Endothelial cell of umbilical vein (primary cell): ENCODE data around the gene CGB8. TPM values are rescaled to one million over a fixed set of nuclear protein-coding genes. Genes with fewer than 3 reads are reported as not detected.
"Not testable (repeated sequence)": the region's sequence is repeated elsewhere in the genome, so short reads cannot be mapped to it uniquely, and the experiment has no call there.

Experiments
- BruUV-seq: library from RNA; stranded (reverse); fragments of 400-500 nt; replicated peaks from 2 replicates; lab custom pipeline; 2021; lab: Mats Ljungman, UMichigan
- CTCF ChIA-PET: fragments of 300-600, 350-600 bp; sonication (Branson Sonifier 250); formaldehyde crosslinking; loops from one replicate; lab custom pipeline; 2021; ENCODE audit warnings: antibody characterized with exemption, inconsistent platforms; lab: Charles Lee
- POLR2A ChIA-PET: fragments of 300-600, 350-600 bp; sonication (Branson Sonifier 250); formaldehyde crosslinking; loops from one replicate; lab custom pipeline; 2021; ENCODE audit warnings: antibody characterized with exemption, inconsistent platforms; lab: Charles Lee
- DNase-seq: peaks from one replicate; pipeline ENCODE4 v3.0.0-alpha.2; 2011; ENCODE audit warnings: low read depth, low spot score
- FAIRE-seq: peaks from 2 replicates; lab custom pipeline; 2011; peaks lifted over from hg19 to GRCh38; lab: Jason Lieb, UNC
- H2AFZ ChIP-seq: 2 replicates; pipeline ENCODE4 v1.6.0; 2012; ENCODE audit warnings: low read depth, low read length, control low read depth, inconsistent platforms
- H3K27ac ChIP-seq: 2 replicates; pipeline ENCODE4 v1.5.1; 2011; ENCODE audit warnings: low read depth, mild to moderate bottlenecking, control low read depth, low read length, moderate library complexity; ENCODE audit not compliant: insufficient read depth
- H3K27me3 ChIP-seq, 2 experiments: 2 replicates each; pipeline versions ENCODE4 v1.6.0 to v1.6.1; 2011; ENCODE audit warnings: low read length in 2 of 2, mixed read lengths in 1 of 2; ENCODE audit not compliant: control insufficient read depth in 2 of 2, insufficient read depth in 2 of 2
- H3K36me3 ChIP-seq, 2 experiments: 2 replicates in 1 of 2; 3 replicates in 1 of 2; pipeline ENCODE4 v1.5.1; 2011; ENCODE audit warnings: low read length in 2 of 2, mild to moderate bottlenecking in 1 of 2, moderate library complexity in 1 of 2; ENCODE audit not compliant: control insufficient read depth in 2 of 2, insufficient read depth in 2 of 2; ENCODE audit errors: extremely low read depth in 1 of 2
- H3K4me1 ChIP-seq: 3 replicates; pipeline ENCODE4 v1.5.1; 2011; ENCODE audit warnings: mild to moderate bottlenecking, low read length; ENCODE audit not compliant: control insufficient read depth, insufficient read depth; ENCODE audit errors: extremely low read depth
- H3K4me2 ChIP-seq: 2 replicates; pipeline ENCODE4 v1.6.1; 2011; ENCODE audit warnings: low read length, control low read depth, mixed read lengths; ENCODE audit not compliant: insufficient read depth
- H3K4me3 ChIP-seq, 3 experiments: fragments of 200-600 bp in 1 of 3; sonication (generic), shearing (Covaris generic) in 1 of 3; replicated peaks in 1 of 3; 2 replicates each; pipeline ENCODE4 v1.5.1; 2011 to 2016; ENCODE audit warnings: control low read depth in 3 of 3, low read length in 3 of 3, mild to moderate bottlenecking in 2 of 3, inconsistent platforms in 1 of 3, low read depth in 1 of 3, moderate library complexity in 1 of 3; ENCODE audit not compliant: insufficient read depth in 1 of 3
- H3K79me2 ChIP-seq: 2 replicates; pipeline ENCODE4 v1.6.0; 2012; ENCODE audit warnings: low read length, inconsistent platforms; ENCODE audit not compliant: control insufficient read depth, insufficient read depth
- H3K9ac ChIP-seq: replicated peaks from 2 replicates; pipeline ENCODE3; 2011; ENCODE audit warnings: low read length, control low read depth; ENCODE audit not compliant: insufficient read depth; ENCODE audit errors: extremely low read depth
- H3K9me1 ChIP-seq: replicated peaks from 3 replicates; pipeline ENCODE4 v1.6.0; 2011; ENCODE audit warnings: mild to moderate bottlenecking, low read length; ENCODE audit not compliant: control insufficient read depth, insufficient read depth; ENCODE audit errors: extremely low read depth
- H3K9me3 ChIP-seq: replicated peaks from 2 replicates; pipeline ENCODE4 v1.5.1; 2012; ENCODE audit warnings: low read length, inconsistent platforms; ENCODE audit not compliant: control insufficient read depth, insufficient read depth
- H4K20me1 ChIP-seq: replicated peaks from 2 replicates; pipeline ENCODE3; 2011; ENCODE audit warnings: mild to moderate bottlenecking, low read length; ENCODE audit not compliant: control insufficient read depth, insufficient read depth; ENCODE audit errors: extremely low read depth
- dilution Hi-C: fragments of 300-500 bp; cut with MboI; formaldehyde crosslinking; loops from one replicate; pipeline ENCODE4 v1.15.0; 2019; ENCODE audit warnings: low sequenced_read_pairs; ENCODE audit not compliant: extremely low pct_ligation_motif_present
- intact Hi-C: fragments of 100-400 bp; cut with micrococcal nuclease; formaldehyde crosslinking; loops from one replicate; pipeline ENCODE4 v1.10.0; 2022
- polyA plus RNA-seq, 4 experiments: library from polyadenylated mRNA; depleted of rRNA in 3 of 4; stranded (reverse) in 3 of 4; unstranded in 1 of 4; fragments of >200 nt; gene quantifications; 2 replicates each; pipeline versions ENCODE4 v1.2.1 to v1.2.3, GENCODE V29; 2011 to 2012; ENCODE audit warnings: missing spikeins in 1 of 4
- total RNA-seq: library from RNA; stranded (reverse); gene quantifications from 2 replicates; pipeline ENCODE4 v1.2.3, GENCODE V29; 2021

CGB8 gene
- total and polyA plus RNA-seq, 2 donors (not counting 3 experiments of a cell fraction or from before 2014, with no cell fraction given) = not detected

DNA sequence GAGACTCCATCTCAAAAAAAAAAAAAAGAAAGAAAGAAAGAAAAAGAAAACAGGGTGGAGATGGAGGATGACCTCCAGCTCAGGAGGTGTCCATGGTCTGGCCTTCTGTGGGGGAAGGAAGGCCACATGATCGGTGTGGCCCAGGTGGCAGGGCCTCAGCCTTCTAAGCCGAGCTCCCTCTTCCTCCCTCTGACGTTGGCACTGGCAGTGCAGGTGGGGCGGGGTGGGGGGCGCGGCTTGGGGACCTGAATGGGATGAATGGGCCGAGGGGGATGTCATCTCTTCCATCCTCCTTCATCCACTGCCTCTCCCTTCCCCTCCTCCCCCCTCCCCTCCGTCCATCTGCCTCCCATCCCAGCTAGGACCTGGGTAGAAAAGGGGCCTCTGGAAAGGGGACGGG, 9.2 kb downstream of the CGB8 start:
- H3K4me1 ChIP-seq = not testable (repeated sequence)

DNA sequence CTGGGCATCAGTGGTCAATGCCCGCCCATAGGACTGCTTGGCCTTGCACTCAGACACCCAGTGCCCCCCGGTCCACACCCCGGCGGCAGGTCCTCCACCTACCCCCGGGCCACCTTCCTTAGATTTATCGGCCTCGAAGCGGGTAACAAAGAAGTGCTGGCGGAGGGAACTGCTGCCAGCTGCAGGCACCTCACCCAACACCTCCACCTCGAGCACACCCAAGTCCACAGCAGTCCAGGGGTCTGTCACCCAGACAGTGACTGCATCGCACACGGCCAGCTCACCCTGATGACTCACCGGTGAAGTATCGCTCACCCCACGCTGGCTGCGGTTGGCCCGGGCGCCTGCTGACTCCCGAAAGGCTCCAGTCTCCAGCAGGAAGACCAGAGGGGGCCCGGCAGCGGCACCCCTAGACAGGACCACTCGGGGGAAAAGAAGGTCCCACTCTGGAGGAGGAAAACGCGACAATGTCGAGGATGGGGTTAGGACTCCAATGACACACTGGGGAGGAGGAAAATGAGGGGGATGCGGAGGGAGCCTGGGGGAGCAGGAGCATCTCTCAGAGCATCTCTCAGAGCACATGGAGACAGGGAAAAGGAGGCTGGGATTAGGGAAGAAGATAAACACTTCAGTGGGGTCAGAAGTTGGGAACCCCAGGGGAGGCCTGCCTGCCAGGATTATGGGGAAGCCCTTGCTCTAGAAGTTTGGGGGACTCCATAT, 10.2 kb downstream of the CGB8 start:
- dilution Hi-C loops, H3K27me3 ChIP-seq, H3K27ac ChIP-seq, POLR2A ChIA-PET, BruUV-seq, H3K9me1 ChIP-seq, H3K4me3 ChIP-seq, H4K20me1 ChIP-seq, FAIRE-seq, H3K79me2 ChIP-seq, CTCF ChIA-PET, intact Hi-C loops, H3K4me1 ChIP-seq, H3K9ac ChIP-seq, DNase-seq, H2AFZ ChIP-seq, H3K36me3 ChIP-seq, H3K4me2 ChIP-seq, H3K9me3 ChIP-seq: not testable (repeated sequence)

More for the DNA sequence above, 9.2 kb downstream of the CGB8 start:
- H2AFZ ChIP-seq, DNase-seq, H3K27me3 ChIP-seq, FAIRE-seq, dilution Hi-C loops, H3K4me2 ChIP-seq, H3K27ac ChIP-seq, POLR2A ChIA-PET, H4K20me1 ChIP-seq, intact Hi-C loops, BruUV-seq, H3K9me1 ChIP-seq, H3K79me2 ChIP-seq, H3K36me3 ChIP-seq, H3K4me3 ChIP-seq, H3K9me3 ChIP-seq, H3K9ac ChIP-seq: not testable (repeated sequence)
- CTCF ChIA-PET = interaction anchor here (0.9 kb wide), 1 partner anchor 42 kb away, joined by 3 read pairs; no protein-coding TSS in a partner anchor

DNA sequence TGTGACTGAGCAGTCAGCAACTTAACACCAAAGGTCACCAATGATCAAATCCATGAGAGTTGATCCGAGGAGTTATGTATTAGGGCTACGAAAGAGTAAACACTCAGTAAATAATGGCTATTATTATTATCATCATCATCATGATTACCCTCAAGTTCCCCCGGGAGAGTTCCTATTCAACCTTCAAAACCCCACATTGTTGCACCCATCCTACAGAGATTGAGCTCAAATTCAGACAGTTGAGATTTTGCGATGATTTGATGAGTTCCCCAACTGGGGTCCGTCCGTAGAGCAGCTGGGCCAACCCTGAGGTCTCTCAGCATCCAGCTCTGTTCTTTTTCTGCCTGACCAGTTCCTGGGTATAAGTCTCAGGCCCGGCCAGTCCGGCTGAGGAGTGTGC, 10.8 kb downstream of the CGB8 start:
- FAIRE-seq, H4K20me1 ChIP-seq, BruUV-seq, H3K4me3 ChIP-seq, H3K9ac ChIP-seq, H3K4me1 ChIP-seq, H3K36me3 ChIP-seq, H2AFZ ChIP-seq, H3K9me1 ChIP-seq, H3K27me3 ChIP-seq, H3K27ac ChIP-seq, H3K4me2 ChIP-seq, H3K9me3 ChIP-seq, intact Hi-C loops, CTCF ChIA-PET, H3K79me2 ChIP-seq, dilution Hi-C loops, DNase-seq, POLR2A ChIA-PET: not testable (repeated sequence)
